Stimulated activated CD8-positive, alpha-beta memory T cell treated with anti-CD3 and anti-CD28 coated beads, Interleukin-7, amount 100 ng/mL, for 24 hours (primary cell): ENCODE results near the gene SLC7A7.
"Not testable (repeated sequence)": the region's sequence is repeated elsewhere in the genome, so short reads cannot be mapped to it uniquely, and the experiment has no call there.

Source experiments
- DNase-seq: peaks from one replicate; pipeline ENCODE4 v3.0.0-alpha.2; 2020; ENCODE audit warnings: low read depth

SLC7A7 gene

GRCh38 chr14:22821193-22822015 is 6.2 kb upstream of the SLC7A7 start:
- DNase-seq: no peak

- DNase-seq: no peak
Observed at GRCh38 chr14:22820731-22821130, 5.5 kb upstream of the SLC7A7 start.

GRCh38 chr14:22819151-22819988 is 4.1 kb upstream of the SLC7A7 start:
- DNase-seq: no peak

- DNase-seq: no peak
Observed at GRCh38 chr14:22814373-22814772, 862 bp downstream of the SLC7A7 start.

- DNase-seq: no peak
Observed at GRCh38 chr14:22813145-22813544, 2.1 kb downstream of the SLC7A7 start.

GRCh38 chr14:22812744-22813143 is 2.5 kb downstream of the SLC7A7 start:
- DNase-seq: no peak

GRCh38 chr14:22811722-22812121 is 3.5 kb downstream of the SLC7A7 start:
- no peak for DNase-seq

- DNase-seq: no peak
Observed at GRCh38 chr14:22808388-22809209, 6.6 kb downstream of the SLC7A7 start.

- no peak for DNase-seq
Observed at GRCh38 chr14:22807432-22808087, 7.7 kb downstream of the SLC7A7 start.

GRCh38 chr14:22805235-22805634 is 10.0 kb downstream of the SLC7A7 start:
- not testable (repeated sequence) for DNase-seq

GRCh38 chr14:22803687-22803974 is 11.6 kb downstream of the SLC7A7 start:
- DNase-seq: no peak

GRCh38 chr14:22802860-22803686 is 12.2 kb downstream of the SLC7A7 start:
- DNase-seq: no peak

- DNase-seq: no peak
Observed at GRCh38 chr14:22801716-22802115, 13.5 kb downstream of the SLC7A7 start.

GRCh38 chr14:22800346-22800745 is 14.9 kb downstream of the SLC7A7 start:
- no peak for DNase-seq

GRCh38 chr14:22798528-22798927 is 16.7 kb downstream of the SLC7A7 start:
- no peak for DNase-seq

GRCh38 chr14:22797017-22797917 is 18.0 kb downstream of the SLC7A7 start:
- no peak for DNase-seq

GRCh38 chr14:22796087-22796707 is 19.0 kb downstream of the SLC7A7 start:
- DNase-seq: no peak

- DNase-seq: no peak
Observed at GRCh38 chr14:22794551-22794951, 20.7 kb downstream of the SLC7A7 start.

- DNase-seq: no peak
Observed at GRCh38 chr14:22793976-22794375, 21.3 kb downstream of the SLC7A7 start.

GRCh38 chr14:22793550-22793949 is 21.7 kb downstream of the SLC7A7 start:
- not testable (repeated sequence) for DNase-seq
